GM21515 (cell line): ENCODE data around the gene MTM1.

ENCODE experiments used
- ATAC-seq: cut with Tn5 transposase; IDR thresholded peaks from one replicate; pipeline ENCODE4 v1.9.1; 2021; ENCODE audit not compliant: unreplicated experiment

Gene MTM1

DNA sequence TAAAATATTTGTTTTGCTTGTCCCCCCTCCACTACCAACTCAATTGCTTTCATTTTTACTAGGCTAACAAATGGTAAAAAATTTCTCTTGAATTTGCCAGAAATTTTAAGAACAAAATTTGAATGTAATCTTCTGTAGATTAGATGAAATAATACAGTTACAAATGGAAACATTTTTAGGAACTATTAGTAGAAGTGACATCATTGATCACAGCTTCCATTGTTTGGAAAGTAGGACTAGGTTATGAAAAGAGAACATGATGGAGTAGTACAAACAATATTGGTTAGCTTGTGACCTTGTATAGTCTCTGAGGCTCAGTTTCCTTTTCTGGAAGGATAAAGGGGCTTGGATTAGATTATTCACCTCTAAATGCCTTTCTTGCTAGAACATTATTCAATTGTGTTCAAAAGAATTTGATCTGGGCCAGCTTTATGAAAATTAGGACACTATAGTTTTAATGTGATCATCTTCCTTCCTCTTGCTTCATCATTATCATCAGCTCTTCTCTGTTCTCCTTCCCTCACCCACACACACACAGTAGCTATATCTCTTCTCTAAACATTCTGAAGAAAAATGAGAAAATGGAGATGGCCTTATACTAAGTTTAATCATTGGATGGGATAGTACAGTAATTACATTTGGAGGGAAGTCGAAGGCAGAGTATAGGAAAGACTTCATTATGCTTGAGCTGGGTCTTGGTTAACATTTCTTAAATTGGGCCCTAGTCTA is 134.7 kb downstream of the MTM1 start:
- no peak for ATAC-seq

DNA sequence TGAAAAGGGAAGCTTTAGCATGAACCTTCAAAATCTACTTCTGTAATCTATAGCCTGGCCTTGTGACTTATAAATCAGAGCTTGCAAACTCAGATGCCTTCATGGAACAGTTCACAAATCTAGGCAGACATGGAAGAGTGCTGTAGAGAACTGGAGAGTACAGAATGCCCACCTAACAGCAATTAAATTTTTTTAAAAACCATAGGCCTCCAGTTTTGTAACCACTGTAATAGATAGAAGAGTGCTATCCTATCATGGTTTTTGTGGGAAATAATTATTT is 135.2 kb downstream of the MTM1 start:
- no peak for ATAC-seq

DNA sequence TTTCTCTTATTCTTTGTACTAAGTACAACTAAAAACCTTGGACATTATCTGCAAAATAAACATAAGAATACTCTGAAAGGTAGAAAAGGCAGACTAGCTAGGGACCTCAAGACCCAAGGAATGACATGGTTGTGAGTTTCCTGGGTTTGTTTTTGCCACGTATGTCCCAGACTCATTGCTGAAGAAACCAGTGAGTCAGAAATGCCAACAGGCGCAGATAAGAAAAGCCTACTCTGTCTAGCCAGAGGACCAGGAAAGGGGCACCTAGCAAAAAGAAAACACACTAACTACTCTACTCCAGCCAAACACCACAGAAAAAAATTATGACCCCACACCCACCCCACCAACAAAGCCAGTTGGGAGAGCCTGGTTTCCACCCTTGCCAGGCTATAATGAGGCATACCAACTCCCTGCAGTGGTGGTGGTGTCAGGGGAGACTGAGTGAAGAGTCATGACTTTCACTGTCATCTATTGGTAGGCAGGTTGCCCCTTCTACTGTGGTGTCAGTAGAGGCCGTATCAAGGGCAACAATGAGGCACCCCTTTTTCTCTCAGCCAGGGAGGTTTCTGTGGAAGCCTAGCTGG is 135.7 kb downstream of the MTM1 start:
- ATAC-seq: no peak

GRCh38 chrX:150712619-150713018 is 144.2 kb downstream of the MTM1 start:
- no peak for ATAC-seq

DNA sequence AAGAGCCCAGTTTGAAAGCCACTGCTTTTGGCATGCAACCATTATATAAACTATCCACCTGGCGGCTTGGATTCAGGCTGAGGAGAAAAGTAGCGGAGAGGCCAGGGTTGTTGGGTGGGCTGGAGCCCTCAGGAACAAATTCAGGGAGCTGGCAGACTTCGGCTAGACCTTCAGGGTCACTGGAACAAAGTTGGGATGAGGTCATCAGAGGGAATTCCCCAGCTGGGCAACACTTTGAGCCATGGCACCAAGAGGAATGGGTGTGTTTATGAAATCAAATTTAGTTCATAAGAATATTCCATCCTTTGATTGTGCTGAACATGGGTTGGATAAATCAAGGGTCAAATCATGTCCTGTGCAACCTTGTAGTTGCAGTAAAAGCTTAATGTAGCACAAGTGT is 146.8 kb downstream of the MTM1 start:
- ATAC-seq: no peak

DNA sequence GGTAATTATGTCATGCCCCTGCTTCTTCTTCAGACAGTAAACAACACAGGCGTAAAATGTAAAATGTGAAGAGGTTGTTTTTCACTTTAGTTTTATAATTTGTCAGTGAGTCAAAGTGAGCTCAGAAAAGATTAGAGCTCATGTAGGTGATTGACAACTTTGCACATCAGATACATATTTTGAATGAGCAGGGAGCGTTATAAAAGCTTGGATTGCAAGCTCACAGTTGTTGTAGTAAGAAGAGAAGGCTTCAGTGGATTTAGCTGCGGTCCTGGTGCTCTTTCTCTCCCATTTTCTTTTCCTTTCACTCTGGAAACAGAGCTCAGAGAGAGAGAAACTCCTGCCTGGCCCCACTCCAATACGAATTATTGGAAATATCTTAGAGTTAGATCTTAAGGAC is 151.2 kb downstream of the MTM1 start:
- ATAC-seq: no peak
